ENCODE measurements around the gene FRMPD1. TPM values are rescaled to one million over a fixed set of nuclear protein-coding genes. Genes with fewer than 3 reads are reported as not detected.

FRMPD1 gene
- total RNA-seq, 1 donor from 2014 or later = 0.07 TPM

- peaks cover under 1% of the 10 kb centered on the region for H3K4me1 Mint-ChIP-seq (ENCODE audit: low read depth, unreplicated experiment)
- H3K27me3 Mint-ChIP-seq (ENCODE audit: low read depth, unreplicated experiment) = peaks cover 74% of the 10 kb centered on the region
- no peak overlapping the region for H3K9ac ChIP-seq (ENCODE audit: low read length)
- H3K4me3 Mint-ChIP-seq (ENCODE audit: unreplicated experiment) = no peak overlapping the region
- H3K27me3 ChIP-seq (ENCODE audit: insufficient read depth, low read length) = peaks cover 67% of the 10 kb centered on the region
- no peak for FAIRE-seq
- no peak overlapping the region for H3K4me3 ChIP-seq (ENCODE audit: insufficient read depth, low read depth, low read length)
- no peak overlapping the region for H3K27ac ChIP-seq (ENCODE audit: low read depth, low read length)
- DNase-seq (ENCODE audit: low read depth) = no peak
- no peaks in the 10 kb centered on the region for H3K9me3 Mint-ChIP-seq (ENCODE audit: unreplicated experiment)
- no peak for TF ChIP-seq EZH2 (IDR thresholded peaks at IDR 0.05; ENCODE audit: insufficient read depth, low read length)
- TF ChIP-seq CTCF (IDR thresholded peaks at IDR 0.05; ENCODE audit: insufficient read depth, low read depth, low read length) = no peak
- peaks cover 4% of the 10 kb centered on the region for H3K9me3 ChIP-seq (ENCODE audit: insufficient read depth, low read depth, low read length)
- no peaks in the 10 kb centered on the region for H3K36me3 Mint-ChIP-seq (ENCODE audit: low read depth, unreplicated experiment)
- H3K4me1 ChIP-seq (ENCODE audit: insufficient read depth, low read length) = peaks cover 4% of the 10 kb centered on the region
- H3K36me3 ChIP-seq (ENCODE audit: insufficient read depth, low read length) = no peaks in the 10 kb centered on the region
- H3K79me2 ChIP-seq (ENCODE audit: insufficient read depth, low read length) = no peaks in the 10 kb centered on the region
- H2AFZ ChIP-seq (ENCODE audit: low read depth, low read length) = no peak overlapping the region
- H3K27ac Mint-ChIP-seq (ENCODE audit: unreplicated experiment) = no peak overlapping the region
- no peaks in the 10 kb centered on the region for H4K20me1 ChIP-seq (ENCODE audit: insufficient read depth, low read length)
- H3K4me2 ChIP-seq (ENCODE audit: low read length) = no peak overlapping the region
Observed at GRCh38 chr9:37652261-37652660, 1.5 kb downstream of the FRMPD1 start.

- Mint-ChIP-seq H3K9me3 (ENCODE audit: unreplicated experiment) (no peaks in the 10 kb centered on the region), H3K36me3 (ENCODE audit: low read depth, unreplicated experiment) (no peaks in the 10 kb centered on the region), H3K4me3 (ENCODE audit: unreplicated experiment) (no peak overlapping the region), H3K27me3 (ENCODE audit: low read depth, unreplicated experiment) (peaks cover 75% of the 10 kb centered on the region), H3K27ac (ENCODE audit: unreplicated experiment) (no peak overlapping the region), H3K4me1 (ENCODE audit: low read depth, unreplicated experiment) (peaks cover 2% of the 10 kb centered on the region)
- DNase-seq (ENCODE audit: low read depth) = no peak
- Histone ChIP-seq H3K4me2 (ENCODE audit: low read length) (no peak overlapping the region), H3K9me3 (ENCODE audit: insufficient read depth, low read depth, low read length) (peaks cover 4% of the 10 kb centered on the region), H3K79me2 (ENCODE audit: insufficient read depth, low read length) (no peaks in the 10 kb centered on the region), H2AFZ (ENCODE audit: low read depth, low read length) (no peak overlapping the region), H3K27ac (ENCODE audit: low read depth, low read length) (no peak overlapping the region), H4K20me1 (ENCODE audit: insufficient read depth, low read length) (no peaks in the 10 kb centered on the region), H3K36me3 (ENCODE audit: insufficient read depth, low read length) (no peaks in the 10 kb centered on the region), H3K4me3 (ENCODE audit: insufficient read depth, low read depth, low read length) (no peak overlapping the region), H3K9ac (ENCODE audit: low read length) (no peak overlapping the region), H3K4me1 (ENCODE audit: insufficient read depth, low read length) (peaks cover 4% of the 10 kb centered on the region), H3K27me3 (ENCODE audit: insufficient read depth, low read length) (peaks cover 63% of the 10 kb centered on the region)
- no peak for FAIRE-seq
- TF ChIP-seq EZH2 (IDR thresholded peaks at IDR 0.05; ENCODE audit: insufficient read depth, low read length) (no peak), CTCF (IDR thresholded peaks at IDR 0.05; ENCODE audit: insufficient read depth, low read depth, low read length) (no peak)
Observed at GRCh38 chr9:37653385-37653784, 2.6 kb downstream of the FRMPD1 start.

- Mint-ChIP-seq H3K4me3 (ENCODE audit: unreplicated experiment) (no peak overlapping the region), H3K36me3 (ENCODE audit: low read depth, unreplicated experiment) (no peaks in the 10 kb centered on the region), H3K9me3 (ENCODE audit: unreplicated experiment) (no peaks in the 10 kb centered on the region), H3K27me3 (ENCODE audit: low read depth, unreplicated experiment) (peaks cover 56% of the 10 kb centered on the region), H3K4me1 (ENCODE audit: low read depth, unreplicated experiment) (peaks cover 2% of the 10 kb centered on the region), H3K27ac (ENCODE audit: unreplicated experiment) (no peak overlapping the region)
- no peak overlapping the region for H3K9ac ChIP-seq (ENCODE audit: low read length)
- no peaks in the 10 kb centered on the region for H4K20me1 ChIP-seq (ENCODE audit: insufficient read depth, low read length)
- FAIRE-seq = no peak
- H2AFZ ChIP-seq (ENCODE audit: low read depth, low read length) = no peak overlapping the region
- no peaks in the 10 kb centered on the region for H3K9me3 ChIP-seq (ENCODE audit: insufficient read depth, low read depth, low read length)
- H3K27ac ChIP-seq (ENCODE audit: low read depth, low read length) = no peak overlapping the region
- no peaks in the 10 kb centered on the region for H3K36me3 ChIP-seq (ENCODE audit: insufficient read depth, low read length)
- no peak overlapping the region for H3K4me2 ChIP-seq (ENCODE audit: low read length)
- H3K4me1 ChIP-seq (ENCODE audit: insufficient read depth, low read length) = no peaks in the 10 kb centered on the region
- no peak overlapping the region for H3K4me3 ChIP-seq (ENCODE audit: insufficient read depth, low read depth, low read length)
- peaks cover 40% of the 10 kb centered on the region for H3K27me3 ChIP-seq (ENCODE audit: insufficient read depth, low read length)
- no peaks in the 10 kb centered on the region for H3K79me2 ChIP-seq (ENCODE audit: insufficient read depth, low read length)
- no peak for TF ChIP-seq EZH2 (IDR thresholded peaks at IDR 0.05; ENCODE audit: insufficient read depth, low read length)
- no peak for TF ChIP-seq CTCF (IDR thresholded peaks at IDR 0.05; ENCODE audit: insufficient read depth, low read depth, low read length)
- no peak for DNase-seq (ENCODE audit: low read depth)
Observed at GRCh38 chr9:37656936-37657335, 6.2 kb downstream of the FRMPD1 start.
